ENCODE measurements around the gene TUBB2B. TPM values are rescaled to one million over a fixed set of nuclear protein-coding genes. Genes with fewer than 3 reads are reported as not detected.
A peak's percentile ranks its signal among the peaks of the same experiment; 100 is the strongest.

The TUBB2B gene
- total and polyA plus RNA-seq, 10 of the 15 experiments (the other 5 are each of a cell fraction or from before 2014, with no cell fraction given) = 2.6 to 75.2 (median 21.2) TPM

GRCh38 chr6:3209114-3210023 is 18.1 kb downstream of the TUBB2B start (continued):
- TF ChIP-seq ETV6 (conservative IDR thresholded peaks at IDR 0.05 in 1 of 2, IDR thresholded peaks at IDR 0.05 in 1 of 2; ENCODE audit: borderline replicate concordance in 1 of 2, low read depth in 1 of 2) (peak in 1 of 2 experiments; percentile 54; a peak in 1 of 4 replicates), SMAD5 (IDR thresholded peaks at IDR 0.05; ENCODE audit: low read depth) (no peak), CREB1 (IDR thresholded peaks at IDR 0.05; ENCODE audit: low read depth) (peak; percentile 32; the same call in 1 of the 2 replicates), TCF12 (IDR thresholded peaks at IDR 0.05; ENCODE audit: low read depth, low read length) (0 out of 2 replicates have a peak, but pooled peaks have one; percentile 13), EP300 (IDR thresholded peaks at IDR 0.05; ENCODE audit: borderline replicate concordance in 1 of 2, control insufficient read depth in 1 of 2, low read depth in 2 of 2, low read length in 2 of 2) (peak; percentile 46 to 71; a peak in 2 of 4 replicates), MXI1 (IDR thresholded peaks at IDR 0.05; ENCODE audit: low read depth, low read length) (no peak), CHD4 (IDR thresholded peaks at IDR 0.05) (no peak), PML (IDR thresholded peaks at IDR 0.05; ENCODE audit: low read length) (0 out of 2 replicates have a peak, but pooled peaks have one; percentile 43), BMI1 (IDR thresholded peaks at IDR 0.05; ENCODE audit: borderline replicate concordance) (no peak), SRF (IDR thresholded peaks at IDR 0.05; ENCODE audit: low read depth in 2 of 2, low read length in 2 of 2) (no peak), NRF1 (conservative IDR thresholded peaks at IDR 0.05; ENCODE audit: low read depth, low read length) (no peak), ZNF217 (IDR thresholded peaks at IDR 0.05) (no peak), MEF2B (IDR thresholded peaks at IDR 0.05; ENCODE audit: partially characterized antibody, poor library complexity, severe bottlenecking) (peak; percentile 79), CREM (IDR thresholded peaks at IDR 0.05; ENCODE audit: low read depth) (peak; percentile 77), FOXK2 (IDR thresholded peaks at IDR 0.05) (no peak), IRF3 (IDR thresholded peaks at IDR 0.05) (no peak), ZNF207 (IDR thresholded peaks at IDR 0.05; ENCODE audit: borderline replicate concordance) (no peak), NKRF (conservative IDR thresholded peaks at IDR 0.05) (no peak)
- TF ChIP-seq, protein P1, sequence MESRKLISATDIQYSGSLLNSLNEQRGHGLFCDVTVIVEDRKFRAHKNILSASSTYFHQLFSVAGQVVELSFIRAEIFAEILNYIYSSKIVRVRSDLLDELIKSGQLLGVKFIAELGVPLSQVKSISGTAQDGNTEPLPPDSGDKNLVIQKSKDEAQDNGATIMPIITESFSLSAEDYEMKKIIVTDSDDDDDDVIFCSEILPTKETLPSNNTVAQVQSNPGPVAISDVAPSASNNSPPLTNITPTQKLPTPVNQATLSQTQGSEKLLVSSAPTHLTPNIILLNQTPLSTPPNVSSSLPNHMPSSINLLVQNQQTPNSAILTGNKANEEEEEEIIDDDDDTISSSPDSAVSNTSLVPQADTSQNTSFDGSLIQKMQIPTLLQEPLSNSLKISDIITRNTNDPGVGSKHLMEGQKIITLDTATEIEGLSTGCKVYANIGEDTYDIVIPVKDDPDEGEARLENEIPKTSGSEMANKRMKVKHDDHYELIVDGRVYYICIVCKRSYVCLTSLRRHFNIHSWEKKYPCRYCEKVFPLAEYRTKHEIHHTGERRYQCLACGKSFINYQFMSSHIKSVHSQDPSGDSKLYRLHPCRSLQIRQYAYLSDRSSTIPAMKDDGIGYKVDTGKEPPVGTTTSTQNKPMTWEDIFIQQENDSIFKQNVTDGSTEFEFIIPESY (IDR thresholded peaks at IDR 0.05) = no peak
- TF ChIP-seq, protein P2, sequence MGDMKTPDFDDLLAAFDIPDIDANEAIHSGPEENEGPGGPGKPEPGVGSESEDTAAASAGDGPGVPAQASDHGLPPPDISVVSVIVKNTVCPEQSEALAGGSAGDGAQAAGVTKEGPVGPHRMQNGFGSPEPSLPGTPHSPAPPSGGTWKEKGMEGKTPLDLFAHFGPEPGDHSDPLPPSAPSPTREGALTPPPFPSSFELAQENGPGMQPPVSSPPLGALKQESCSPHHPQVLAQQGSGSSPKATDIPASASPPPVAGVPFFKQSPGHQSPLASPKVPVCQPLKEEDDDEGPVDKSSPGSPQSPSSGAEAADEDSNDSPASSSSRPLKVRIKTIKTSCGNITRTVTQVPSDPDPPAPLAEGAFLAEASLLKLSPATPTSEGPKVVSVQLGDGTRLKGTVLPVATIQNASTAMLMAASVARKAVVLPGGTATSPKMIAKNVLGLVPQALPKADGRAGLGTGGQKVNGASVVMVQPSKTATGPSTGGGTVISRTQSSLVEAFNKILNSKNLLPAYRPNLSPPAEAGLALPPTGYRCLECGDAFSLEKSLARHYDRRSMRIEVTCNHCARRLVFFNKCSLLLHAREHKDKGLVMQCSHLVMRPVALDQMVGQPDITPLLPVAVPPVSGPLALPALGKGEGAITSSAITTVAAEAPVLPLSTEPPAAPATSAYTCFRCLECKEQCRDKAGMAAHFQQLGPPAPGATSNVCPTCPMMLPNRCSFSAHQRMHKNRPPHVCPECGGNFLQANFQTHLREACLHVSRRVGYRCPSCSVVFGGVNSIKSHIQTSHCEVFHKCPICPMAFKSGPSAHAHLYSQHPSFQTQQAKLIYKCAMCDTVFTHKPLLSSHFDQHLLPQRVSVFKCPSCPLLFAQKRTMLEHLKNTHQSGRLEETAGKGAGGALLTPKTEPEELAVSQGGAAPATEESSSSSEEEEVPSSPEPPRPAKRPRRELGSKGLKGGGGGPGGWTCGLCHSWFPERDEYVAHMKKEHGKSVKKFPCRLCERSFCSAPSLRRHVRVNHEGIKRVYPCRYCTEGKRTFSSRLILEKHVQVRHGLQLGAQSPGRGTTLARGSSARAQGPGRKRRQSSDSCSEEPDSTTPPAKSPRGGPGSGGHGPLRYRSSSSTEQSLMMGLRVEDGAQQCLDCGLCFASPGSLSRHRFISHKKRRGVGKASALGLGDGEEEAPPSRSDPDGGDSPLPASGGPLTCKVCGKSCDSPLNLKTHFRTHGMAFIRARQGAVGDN (IDR thresholded peaks at IDR 0.05) = no peak

Measured in GM12878 (cell line).